Retinal pigment epithelial cell (primary cell): ENCODE measurements around the gene MIER2.

Source experiments
- DNase-seq: peaks from one replicate; pipeline ENCODE4 v3.0.0-alpha.2; 2010; ENCODE audit warnings: low read depth
- H3K4me3 ChIP-seq: 2 replicates; pipeline ENCODE4 v1.5.1; 2011; ENCODE audit warnings: mild to moderate bottlenecking, low read length, control low read depth, moderate library complexity
- TF ChIP-seq, protein P1 (sequence below): conservative IDR thresholded peaks from 2 replicates; pipeline ENCODE4 v1.5.1; 2011; ENCODE audit warnings: low read depth, low read length, control low read depth, inconsistent platforms

Gene MIER2

DNA sequence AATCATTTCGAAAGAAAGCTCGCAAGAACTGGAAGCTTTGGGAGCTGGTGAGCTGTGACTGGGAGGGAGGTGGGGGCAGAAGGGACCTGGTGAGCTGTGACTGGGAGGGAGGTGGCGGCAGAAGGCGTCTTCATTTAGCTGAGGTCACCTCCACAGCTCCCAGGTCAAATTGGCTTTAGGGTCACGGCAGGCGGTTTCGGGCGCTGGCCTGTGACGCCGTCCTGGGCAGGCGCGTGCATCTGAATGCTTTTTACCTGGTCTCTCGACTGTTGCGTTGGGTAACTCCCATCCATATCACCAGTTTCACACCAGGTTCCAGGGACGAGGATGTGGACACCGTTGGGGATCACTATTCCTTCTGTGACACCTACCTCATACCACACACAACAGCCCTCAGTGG, 35.2 kb upstream of the MIER2 start:
- H3K4me3 ChIP-seq = no peak overlapping the region
- no peak for DNase-seq
- TF ChIP-seq, protein P1, sequence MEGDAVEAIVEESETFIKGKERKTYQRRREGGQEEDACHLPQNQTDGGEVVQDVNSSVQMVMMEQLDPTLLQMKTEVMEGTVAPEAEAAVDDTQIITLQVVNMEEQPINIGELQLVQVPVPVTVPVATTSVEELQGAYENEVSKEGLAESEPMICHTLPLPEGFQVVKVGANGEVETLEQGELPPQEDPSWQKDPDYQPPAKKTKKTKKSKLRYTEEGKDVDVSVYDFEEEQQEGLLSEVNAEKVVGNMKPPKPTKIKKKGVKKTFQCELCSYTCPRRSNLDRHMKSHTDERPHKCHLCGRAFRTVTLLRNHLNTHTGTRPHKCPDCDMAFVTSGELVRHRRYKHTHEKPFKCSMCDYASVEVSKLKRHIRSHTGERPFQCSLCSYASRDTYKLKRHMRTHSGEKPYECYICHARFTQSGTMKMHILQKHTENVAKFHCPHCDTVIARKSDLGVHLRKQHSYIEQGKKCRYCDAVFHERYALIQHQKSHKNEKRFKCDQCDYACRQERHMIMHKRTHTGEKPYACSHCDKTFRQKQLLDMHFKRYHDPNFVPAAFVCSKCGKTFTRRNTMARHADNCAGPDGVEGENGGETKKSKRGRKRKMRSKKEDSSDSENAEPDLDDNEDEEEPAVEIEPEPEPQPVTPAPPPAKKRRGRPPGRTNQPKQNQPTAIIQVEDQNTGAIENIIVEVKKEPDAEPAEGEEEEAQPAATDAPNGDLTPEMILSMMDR = no peak

DNA sequence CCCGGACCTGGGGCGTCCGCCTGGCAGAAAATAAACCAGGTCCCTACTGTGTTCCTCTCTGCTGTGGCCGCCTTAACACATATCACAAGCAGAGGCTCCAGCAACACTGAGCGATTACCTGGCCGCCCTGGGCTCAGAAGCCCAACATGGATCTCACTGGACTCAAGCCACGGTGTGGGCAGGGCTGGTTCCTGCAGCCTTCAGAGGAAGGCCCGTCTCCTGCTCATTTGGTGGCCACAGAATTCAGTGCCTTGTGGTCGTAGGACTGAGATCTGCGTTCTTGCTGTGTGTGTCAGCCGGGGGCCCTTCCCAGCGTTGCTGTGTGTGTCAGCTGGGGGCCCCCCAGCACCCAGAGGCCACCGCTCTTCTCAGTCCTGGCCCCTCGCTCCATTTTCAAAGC, 34.1 kb upstream of the MIER2 start:
- no peak for DNase-seq
- TF ChIP-seq, protein P1 = no peak
- H3K4me3 ChIP-seq = no peak overlapping the region

DNA sequence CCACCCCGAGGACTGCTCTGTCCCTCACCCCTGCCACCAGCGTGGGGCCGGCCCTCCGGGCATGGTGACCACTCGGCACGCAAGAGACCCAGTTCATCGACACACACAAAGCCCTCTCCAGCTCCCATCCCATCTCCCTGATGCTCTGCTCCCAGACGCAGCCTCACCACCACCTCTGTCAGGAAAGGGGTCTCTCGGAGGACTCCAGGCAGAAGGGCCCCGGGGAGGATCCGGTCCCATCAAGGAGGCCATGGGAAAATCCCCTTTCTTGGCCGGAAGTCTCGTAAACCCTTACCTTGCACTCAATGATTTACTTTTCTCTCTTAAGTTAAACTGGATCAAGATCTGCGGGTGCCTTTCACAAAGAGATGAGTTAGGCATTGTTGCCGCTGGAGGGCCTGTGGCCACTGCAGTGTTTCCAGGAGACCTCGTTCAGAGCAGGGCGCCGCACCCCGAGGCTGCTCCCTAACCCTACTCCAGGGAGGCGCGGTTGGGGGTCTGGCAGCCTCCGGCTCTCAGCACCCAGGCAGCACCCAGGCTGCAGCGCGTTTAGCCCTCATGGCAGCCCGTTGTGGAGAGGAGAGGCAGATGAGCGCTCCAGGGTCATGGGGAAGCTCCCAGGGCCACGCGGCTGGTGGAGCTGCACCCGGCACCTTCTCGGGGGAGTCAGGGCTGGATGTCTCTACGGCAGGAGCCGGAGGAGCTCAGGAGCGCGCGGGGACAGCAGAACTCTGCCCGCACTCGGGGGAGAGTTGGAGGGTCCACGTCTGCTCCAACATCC, 33.4 kb upstream of the MIER2 start:
- TF ChIP-seq, protein P1 = no peak
- DNase-seq = no peak
- no peak overlapping the region for H3K4me3 ChIP-seq

DNA sequence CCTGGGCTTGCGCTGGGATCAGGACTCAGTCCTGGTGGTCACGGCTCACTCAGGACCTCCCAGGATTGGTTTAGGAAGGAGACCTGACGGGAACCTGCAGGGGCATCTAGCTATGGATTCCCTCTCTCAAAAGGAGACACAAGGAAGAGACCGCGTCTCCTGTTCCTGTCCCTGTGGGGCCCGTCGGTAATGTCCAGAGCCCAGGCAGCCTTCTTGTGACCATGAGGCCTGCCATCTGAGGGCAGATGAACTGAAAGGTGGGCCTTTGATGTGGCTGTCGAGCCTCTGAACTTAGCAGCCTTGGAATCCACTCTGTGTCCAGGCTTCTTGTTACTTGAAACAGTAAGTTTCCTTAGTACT, 31.5 kb upstream of the MIER2 start:
- TF ChIP-seq, protein P1 = no peak
- no peak for DNase-seq
- H3K4me3 ChIP-seq = no peak overlapping the region

DNA sequence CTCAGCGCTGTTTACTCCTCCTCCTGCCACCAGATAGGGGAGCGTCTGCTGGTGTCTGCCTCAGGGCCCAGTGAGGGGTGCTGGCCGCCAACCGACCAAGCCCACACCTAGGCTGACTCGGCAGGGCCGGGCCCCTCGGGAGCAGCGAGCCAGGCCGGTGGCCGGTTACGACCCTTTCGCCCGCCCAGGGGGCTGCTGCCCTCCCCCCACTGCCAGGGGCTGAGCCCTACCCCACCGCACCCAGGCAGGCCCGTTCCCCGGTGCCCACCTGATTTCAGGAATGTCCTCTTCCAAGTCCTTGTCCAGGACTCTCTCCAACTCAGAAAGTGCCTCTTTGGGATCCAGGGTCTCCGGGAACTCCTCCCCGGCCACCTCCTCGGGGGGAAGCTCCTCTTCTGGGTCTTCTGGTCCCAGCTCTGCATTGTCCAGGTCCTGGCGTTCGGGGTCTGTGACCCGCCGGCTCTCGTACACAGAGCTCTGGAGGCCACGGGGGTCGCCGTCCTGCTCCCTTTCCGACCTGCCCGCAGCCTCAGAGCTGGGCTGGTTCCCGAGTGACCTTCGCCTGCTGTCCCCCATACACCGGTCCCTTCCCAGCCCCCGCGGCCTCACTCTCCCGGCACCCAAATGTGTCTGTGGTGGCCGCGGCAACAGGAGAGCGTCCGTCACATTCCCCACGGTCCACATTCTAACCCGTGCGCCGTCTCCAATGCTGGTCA, 31.0 kb upstream of the MIER2 start:
- no peak for DNase-seq
- H3K4me3 ChIP-seq = no peak overlapping the region
- TF ChIP-seq, protein P1 = no peak

DNA sequence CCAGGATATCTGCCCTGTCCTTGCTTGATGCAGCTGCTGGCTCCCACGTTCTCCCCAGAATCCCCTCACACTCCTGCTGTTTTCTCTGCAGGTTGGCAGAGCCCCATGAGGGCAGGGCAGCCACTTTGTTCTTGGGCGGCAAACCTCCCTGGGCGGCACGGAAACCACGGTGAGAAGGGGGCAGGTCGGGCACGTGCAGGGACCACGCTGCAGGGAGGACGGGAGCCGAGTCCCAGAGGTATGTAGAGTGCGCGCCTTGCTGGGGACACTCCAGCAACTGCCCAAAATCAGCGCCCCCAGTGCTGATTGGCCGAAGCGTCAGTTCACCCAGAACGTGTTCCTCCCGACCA, 30.3 kb upstream of the MIER2 start:
- H3K4me3 ChIP-seq = no peak overlapping the region
- no peak for DNase-seq
- TF ChIP-seq, protein P1 = no peak
